Neural cell (in vitro differentiated cells): ENCODE measurements around the gene LATS2. TPM values are rescaled to one million over a fixed set of nuclear protein-coding genes. Genes with fewer than 3 reads are reported as not detected.

ENCODE experiments used
- H2AFZ ChIP-seq: fragments of 200-600, 300-800 bp; sonication (generic), shearing (Covaris generic); 2 replicates; pipeline ENCODE4 v1.6.0; 2014; ENCODE audit warnings: low read depth, mild to moderate bottlenecking, antibody characterized with exemption, low read length, moderate library complexity
- H3F3A ChIP-seq: fragments of 200-600 bp; shearing (Covaris generic); 2 replicates; pipeline ENCODE4 v1.6.1; 2016; ENCODE audit warnings: mild to moderate bottlenecking, moderate library complexity, mixed read lengths, antibody characterized with exemption, low read length; ENCODE audit not compliant: insufficient read depth, poor library complexity, severe bottlenecking
- H3K27ac ChIP-seq: fragments of 200-600, 300-800 bp; sonication (generic), shearing (Covaris generic); 2 replicates; pipeline ENCODE4 v1.5.1; 2014; ENCODE audit warnings: mild to moderate bottlenecking, low read length, moderate library complexity
- H3K27me3 ChIP-seq: fragments of 300-800, 200-600 bp; sonication (generic), shearing (Covaris generic); 2 replicates; pipeline ENCODE4 v1.6.0; 2014; ENCODE audit warnings: mild to moderate bottlenecking, low read depth, low read length, moderate library complexity; ENCODE audit not compliant: insufficient read depth
- H3K36me3 ChIP-seq: fragments of 300-800, 200-600 bp; sonication (generic), shearing (Covaris generic); 2 replicates; pipeline ENCODE4 v1.5.1; 2014; ENCODE audit warnings: mild to moderate bottlenecking, antibody characterized with exemption, low read length, moderate library complexity; ENCODE audit not compliant: insufficient read depth
- H3K4me2 ChIP-seq: fragments of 300-800, 200-600 bp; sonication (generic), shearing (Covaris generic); 2 replicates; pipeline ENCODE4 v1.6.0; 2014; ENCODE audit warnings: mild to moderate bottlenecking, low read length
- H3K4me3 ChIP-seq: fragments of 300-800, 200-600 bp; sonication (generic), shearing (Covaris generic); 2 replicates; pipeline ENCODE4 v1.5.1; 2014; ENCODE audit warnings: mild to moderate bottlenecking, low read length, moderate library complexity
- H3K79me2 ChIP-seq: fragments of 200-600 bp; shearing (Covaris generic); replicated peaks from 2 replicates; pipeline ENCODE4 v1.6.0; 2014; ENCODE audit warnings: mild to moderate bottlenecking, low read length, moderate library complexity; ENCODE audit not compliant: insufficient read depth
- H3K9ac ChIP-seq: fragments of 300-800, 200-600 bp; sonication (generic), shearing (Covaris generic); 2 replicates; pipeline ENCODE4 v1.6.1; 2016; ENCODE audit warnings: mild to moderate bottlenecking, low read length, mixed read lengths
- H3K9me2 ChIP-seq: fragments of 200-600 bp; shearing (Covaris generic); 2 replicates; pipeline ENCODE4 v1.6.1; 2016; ENCODE audit warnings: mild to moderate bottlenecking, low read length, mixed read lengths; ENCODE audit not compliant: insufficient read depth
- H3K9me3 ChIP-seq: fragments of 200-600, 300-800 bp; sonication (generic), shearing (Covaris generic); 2 replicates; pipeline ENCODE4 v1.6.1; 2016; ENCODE audit warnings: mild to moderate bottlenecking, mixed run types, low read length, moderate library complexity, mixed read lengths
- H4K20me1 ChIP-seq: fragments of 200-600 bp; shearing (Covaris generic); 2 replicates; pipeline ENCODE4 v1.6.1; 2016; ENCODE audit warnings: mild to moderate bottlenecking, mixed run types; ENCODE audit not compliant: insufficient read depth
- CTCF ChIP-seq: fragments of 450-650 bp; IDR thresholded peaks from 2 replicates; pipeline ENCODE4 v1.5.1; 2014; ENCODE audit warnings: antibody characterized with exemption, mild to moderate bottlenecking, moderate library complexity; ENCODE audit not compliant: poor library complexity, severe bottlenecking
- EP300 ChIP-seq: fragments of 450-650 bp; conservative IDR thresholded peaks from 2 replicates; pipeline ENCODE4 v1.6.1; 2014; ENCODE audit warnings: antibody characterized with exemption, mild to moderate bottlenecking, moderate library complexity; ENCODE audit not compliant: poor library complexity, severe bottlenecking
- EZH2 ChIP-seq: fragments of 200-600, 300-800 bp; shearing (Covaris generic), sonication (generic); IDR thresholded peaks from 2 replicates; pipeline ENCODE4 v1.6.1; 2014; ENCODE audit warnings: antibody characterized with exemption, low read length, borderline replicate concordance, mild to moderate bottlenecking; ENCODE audit not compliant: insufficient read depth, poor library complexity, severe bottlenecking
- MXI1 ChIP-seq: fragments of 450-650 bp; conservative IDR thresholded peaks from 2 replicates; pipeline ENCODE4 v1.6.1; 2014; ENCODE audit warnings: antibody characterized with exemption, mild to moderate bottlenecking; ENCODE audit not compliant: poor library complexity, severe bottlenecking
- POLR2AphosphoS5 ChIP-seq: IDR thresholded peaks from 2 replicates; pipeline ENCODE4 v1.6.1; 2012
- RAD21 ChIP-seq: fragments of 450-650 bp; conservative IDR thresholded peaks from 2 replicates; pipeline ENCODE4 v1.6.1; 2014; ENCODE audit warnings: antibody characterized with exemption, mild to moderate bottlenecking, moderate library complexity
- REST ChIP-seq: IDR thresholded peaks from 2 replicates; pipeline ENCODE4 v1.6.1; 2012; ENCODE audit warnings: borderline replicate concordance
- SMC3 ChIP-seq: fragments of 450-650 bp; conservative IDR thresholded peaks from 2 replicates; pipeline ENCODE4 v1.6.1; 2014; ENCODE audit warnings: antibody characterized with exemption, mild to moderate bottlenecking, moderate library complexity; ENCODE audit not compliant: poor library complexity
- TAF1 ChIP-seq: IDR thresholded peaks from 2 replicates; pipeline ENCODE4 v1.6.1; 2012; ENCODE audit warnings: low read depth
- polyA plus RNA-seq: library from polyadenylated mRNA; depleted of rRNA; stranded (reverse); fragments of >200 nt; gene quantifications from 2 replicates; pipeline ENCODE4 v1.2.3, GENCODE V29; 2014

LATS2 gene
- polyA plus RNA-seq, 1 donor from 2014 or later = 2.6 TPM

- Histone ChIP-seq H3K9ac (no peak overlapping the region), H3K79me2 (no peaks in the 10 kb centered on the region), H4K20me1 (no peaks in the 10 kb centered on the region), H3K9me3 (no peaks in the 10 kb centered on the region), H2AFZ (no peak overlapping the region), H3K4me3 (no peak overlapping the region), H3K9me2 (no peaks in the 10 kb centered on the region), H3K4me2 (no peak overlapping the region), H3K36me3 (no peaks in the 10 kb centered on the region), H3K27ac (no peak overlapping the region), H3F3A (no peaks in the 10 kb centered on the region), H3K27me3 (no peaks in the 10 kb centered on the region)
- no peak for TF ChIP-seq RAD21
- no peak for TF ChIP-seq CTCF
- TF ChIP-seq MXI1 = no peak
- no peak for TF ChIP-seq EP300
- no peak for TF ChIP-seq SMC3
- no peak for TF ChIP-seq EZH2
- TF ChIP-seq REST = no peak
These were observed 78.0 kb downstream of the LATS2 start for GRCh38 chr13:20983386-20983785.

- H3K27me3 ChIP-seq = no peaks in the 10 kb centered on the region
- H3K9me3 ChIP-seq = no peaks in the 10 kb centered on the region
- no peak overlapping the region for H3K4me2 ChIP-seq
- no peaks in the 10 kb centered on the region for H4K20me1 ChIP-seq
- H3K27ac ChIP-seq = no peak overlapping the region
- no peak overlapping the region for H3K4me3 ChIP-seq
- no peak overlapping the region for H3K9ac ChIP-seq
- no peaks in the 10 kb centered on the region for H3F3A ChIP-seq
- H3K9me2 ChIP-seq = no peaks in the 10 kb centered on the region
- H3K79me2 ChIP-seq = no peaks in the 10 kb centered on the region
- no peaks in the 10 kb centered on the region for H3K36me3 ChIP-seq
- no peak overlapping the region for H2AFZ ChIP-seq
- no peak for TF ChIP-seq TAF1
- no peak for TF ChIP-seq MXI1
- TF ChIP-seq SMC3 = no peak
- TF ChIP-seq RAD21 = no peak
- TF ChIP-seq POLR2AphosphoS5 = no peak
- TF ChIP-seq REST = no peak
- no peak for TF ChIP-seq EP300
- TF ChIP-seq EZH2 = no peak
- no peak for TF ChIP-seq CTCF
These were observed 79.9 kb downstream of the LATS2 start for GRCh38 chr13:20981370-20982095.
